8988T (cell line): ENCODE results near the gene CHRNA7.
"Not testable (repeated sequence)": the region's sequence is repeated elsewhere in the genome, so short reads cannot be mapped to it uniquely, and the experiment has no call there.

Source experiments
- DNase-seq: peaks from one replicate; pipeline ENCODE4 v3.0.0; 2011

The CHRNA7 gene

DNA sequence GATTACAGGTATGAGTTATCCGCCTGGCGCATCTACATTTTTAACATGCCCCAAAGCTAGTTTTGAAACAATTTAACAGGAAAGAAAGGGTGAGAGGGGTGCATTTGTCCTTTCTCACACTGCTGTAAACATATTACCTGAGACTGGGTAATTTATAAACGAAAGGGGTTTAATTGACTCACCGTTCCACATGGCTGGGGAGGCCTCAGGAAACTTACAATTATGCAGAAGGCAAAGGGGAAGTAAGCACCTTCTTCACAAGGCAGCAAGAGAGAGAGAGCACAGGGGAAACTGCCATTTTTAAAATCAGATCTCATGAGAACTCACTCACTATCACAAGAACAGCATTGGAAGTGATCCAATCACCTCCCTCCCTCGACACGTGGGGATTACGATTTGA lies 165.9 kb downstream of the CHRNA7 start:
- DNase-seq, result not testable (repeated sequence)

- DNase-seq, result not testable (repeated sequence)
These were observed 168.6 kb downstream of the CHRNA7 start for GRCh38 chr15:32198938-32199337.

DNA sequence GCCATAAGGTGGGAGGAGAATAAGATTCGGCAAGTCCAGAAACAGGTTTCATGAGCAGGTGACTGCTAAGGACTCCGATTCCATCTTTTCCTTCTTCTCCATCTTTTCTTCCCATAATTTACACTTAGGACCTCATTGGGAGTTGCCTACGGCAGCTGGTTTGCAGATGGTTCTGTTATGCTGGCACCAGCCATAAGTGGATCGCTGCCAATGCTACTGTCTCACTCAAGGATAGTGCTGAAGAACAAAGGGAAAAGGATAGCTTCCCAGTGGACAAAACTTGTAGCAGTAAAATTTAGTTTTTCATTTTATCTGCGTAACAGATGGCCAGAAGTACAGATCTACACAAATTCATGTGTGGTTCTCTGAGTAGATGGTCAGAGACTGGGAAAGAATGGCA lies 178.8 kb downstream of the CHRNA7 start:
- not testable (repeated sequence) for DNase-seq

GRCh38 chr15:32218666-32219065 lies 188.4 kb downstream of the CHRNA7 start:
- DNase-seq, result no peak
